Kidney (tissue), 14 donors: Measurements from ENCODE around the gene MRO. TPM values are rescaled to one million over a fixed set of nuclear protein-coding genes. Genes with fewer than 3 reads are reported as not detected.
A peak's percentile ranks its signal among the peaks of the same experiment; 100 is the strongest.

Experiments used
- DNase-seq, 5 donors: peaks; one replicate each; pipeline ENCODE4 v3.0.0-alpha.2; 2013 to 2020
- FAIRE-seq: peaks from 2 replicates; lab custom pipeline; 2012; peaks lifted over from hg19 to GRCh38; lab: Jason Lieb, UNC
- H3K27ac ChIP-seq, 2 donors: one replicate each; pipeline ENCODE4 v1.7.0; 2013; ENCODE audit warnings: low read depth in 2 of 2, low read length in 2 of 2, inconsistent platforms in 1 of 2
- H3K27me3 ChIP-seq: one replicate; pipeline ENCODE4 v1.7.1; 2013; ENCODE audit warnings: low read length, inconsistent platforms; ENCODE audit not compliant: control insufficient read depth, insufficient read depth
- H3K36me3 ChIP-seq, 3 donors: one replicate each; pipeline versions ENCODE4 v1.7.0 to v1.7.1; 2013; ENCODE audit warnings: low read length in 3 of 3, control low read depth in 1 of 3, inconsistent platforms in 1 of 3; ENCODE audit not compliant: insufficient read depth in 3 of 3, control insufficient read depth in 2 of 3
- H3K4me1 ChIP-seq, 3 donors: one replicate each; pipeline versions ENCODE4 v1.7.0 to v1.7.1; 2013; ENCODE audit warnings: low read length in 3 of 3, inconsistent platforms in 1 of 3, low read depth in 1 of 3; ENCODE audit not compliant: control insufficient read depth in 2 of 3, insufficient read depth in 2 of 3
- H3K4me3 ChIP-seq, 3 donors: one replicate each; pipeline versions ENCODE4 v1.7.0 to v1.8.1; 2013; ENCODE audit warnings: low read length in 3 of 3, control low read depth in 1 of 3, inconsistent platforms in 1 of 3
- H3K9ac ChIP-seq, 3 donors: one replicate each; pipeline versions ENCODE4 v1.7.0 to v1.7.1; 2013; ENCODE audit warnings: low read length in 3 of 3, control low read depth in 1 of 3, inconsistent platforms in 1 of 3
- H3K9me3 ChIP-seq, 3 donors: one replicate each; pipeline versions ENCODE4 v1.7.0 to v1.7.1; 2013; ENCODE audit warnings: low read length in 3 of 3, control low read depth in 1 of 3, inconsistent platforms in 1 of 3; ENCODE audit not compliant: control insufficient read depth in 2 of 3, insufficient read depth in 1 of 3
- CTCF ChIP-seq: IDR thresholded peaks from 3 replicates; pipeline ENCODE4 v1.5.1; 2012; ENCODE audit warnings: mild to moderate bottlenecking, moderate library complexity, borderline replicate concordance; ENCODE audit not compliant: insufficient read depth; ENCODE audit errors: extremely low read depth
- intact Hi-C: fragments of 100-400 bp; cut with DNase I; formaldehyde crosslinking; loops from one replicate; pipeline ENCODE4 v1.11.1; 2022
- polyA plus RNA-seq: library from polyadenylated mRNA; stranded (reverse); fragments of 350-450 nt; fragmentation: Illumina TruSeq; extraction: RNeasy Lipid Tissue Mini Kit (QIAGEN cat#74804); gene quantifications from one replicate; pipeline ENCODE4 v1.2.3, GENCODE V29; 2014; ENCODE audit warnings: low read depth, low replicate concordance; ENCODE audit not compliant: insufficient read depth
- total RNA-seq: library from RNA; stranded (reverse); fragmentation: NEBNext Ultra II Directional; extraction: Animal tissue kit (Norgen Biotek cat#: 25700); gene quantifications from one replicate; pipeline ENCODE4 v1.2.1, GENCODE V29; 2021
- donor health status: control.
- donor health status: control.
- donor health status: control.
- donor health status: control.
- donor health status: control.
- donor health status: DM: yes; HTN: yes; CAD: no.
- donor health status: Normal renal cell carcinoma (clear cell type).

The MRO gene
- total and polyA plus RNA-seq, 2 donors from 2014 or later, result 2.9 to 6.9 TPM

GRCh38 chr18:50844554-50844953 is 24.7 kb upstream of the MRO start:
- DNase-seq, result no peak
- H3K27me3 ChIP-seq, result no peaks in the 10 kb centered on the region
- intact Hi-C loops, result no loop called here
- no peak overlapping the region for H3K4me3 ChIP-seq
- peaks cover 0 to 7% (median 0%) of the 10 kb centered on the region in 3 donors for H3K4me1 ChIP-seq
- TF ChIP-seq CTCF, result no peak
- H3K27ac ChIP-seq, result no peak overlapping the region
- peak; percentile 32 for FAIRE-seq
- no peaks in the 10 kb centered on the region for H3K9me3 ChIP-seq
- no peak overlapping the region for H3K9ac ChIP-seq
- H3K36me3 ChIP-seq, result no peaks in the 10 kb centered on the region

- Histone ChIP-seq H3K4me3 (peak overlapping the region in 1 of 3 donors; percentile 22), H3K9ac (no peak overlapping the region), H3K9me3 (no peaks in the 10 kb centered on the region), H3K4me1 (peaks cover 0 to 7% (median 0%) of the 10 kb centered on the region in 3 donors), H3K27ac (no peak overlapping the region), H3K36me3 (no peaks in the 10 kb centered on the region), H3K27me3 (no peaks in the 10 kb centered on the region)
- no peak for TF ChIP-seq CTCF
- intact Hi-C loops, result no loop called here
- no peak for DNase-seq
- FAIRE-seq, result no peak
These were observed 23.0 kb upstream of the MRO start for GRCh38 chr18:50842846-50843245.

GRCh38 chr18:50839996-50840395 is 20.2 kb upstream of the MRO start:
- H3K27ac ChIP-seq, result no peak overlapping the region
- DNase-seq (no peak), FAIRE-seq (no peak)
- H3K27me3 ChIP-seq, result no peaks in the 10 kb centered on the region
- H3K4me1 ChIP-seq, result peaks cover 0 to 11% (median 3%) of the 10 kb centered on the region in 3 donors
- no peak overlapping the region for H3K4me3 ChIP-seq
- H3K36me3 ChIP-seq, result no peaks in the 10 kb centered on the region
- TF ChIP-seq CTCF, result no peak
- no peak overlapping the region for H3K9ac ChIP-seq
- intact Hi-C loops, result no loop called here
- no peaks in the 10 kb centered on the region for H3K9me3 ChIP-seq

GRCh38 chr18:50839341-50839740 is 19.5 kb upstream of the MRO start:
- no peak overlapping the region for H3K27ac ChIP-seq
- H3K36me3 ChIP-seq, result no peaks in the 10 kb centered on the region
- H3K4me3 ChIP-seq, result no peak overlapping the region
- FAIRE-seq (no peak), DNase-seq (no peak)
- no peaks in the 10 kb centered on the region for H3K27me3 ChIP-seq
- no peak overlapping the region for H3K9ac ChIP-seq
- peaks cover 0 to 6% (median 3%) of the 10 kb centered on the region in 3 donors for H3K4me1 ChIP-seq
- intact Hi-C loops, result no loop called here
- TF ChIP-seq CTCF, result no peak
- no peaks in the 10 kb centered on the region for H3K9me3 ChIP-seq
